GM21529 (cell line): ENCODE measurements around the gene SPATC1L.

Source experiments
- ATAC-seq: cut with Tn5 transposase; IDR thresholded peaks from one replicate; pipeline ENCODE4 v1.9.1; 2021; ENCODE audit not compliant: unreplicated experiment

SPATC1L gene

DNA sequence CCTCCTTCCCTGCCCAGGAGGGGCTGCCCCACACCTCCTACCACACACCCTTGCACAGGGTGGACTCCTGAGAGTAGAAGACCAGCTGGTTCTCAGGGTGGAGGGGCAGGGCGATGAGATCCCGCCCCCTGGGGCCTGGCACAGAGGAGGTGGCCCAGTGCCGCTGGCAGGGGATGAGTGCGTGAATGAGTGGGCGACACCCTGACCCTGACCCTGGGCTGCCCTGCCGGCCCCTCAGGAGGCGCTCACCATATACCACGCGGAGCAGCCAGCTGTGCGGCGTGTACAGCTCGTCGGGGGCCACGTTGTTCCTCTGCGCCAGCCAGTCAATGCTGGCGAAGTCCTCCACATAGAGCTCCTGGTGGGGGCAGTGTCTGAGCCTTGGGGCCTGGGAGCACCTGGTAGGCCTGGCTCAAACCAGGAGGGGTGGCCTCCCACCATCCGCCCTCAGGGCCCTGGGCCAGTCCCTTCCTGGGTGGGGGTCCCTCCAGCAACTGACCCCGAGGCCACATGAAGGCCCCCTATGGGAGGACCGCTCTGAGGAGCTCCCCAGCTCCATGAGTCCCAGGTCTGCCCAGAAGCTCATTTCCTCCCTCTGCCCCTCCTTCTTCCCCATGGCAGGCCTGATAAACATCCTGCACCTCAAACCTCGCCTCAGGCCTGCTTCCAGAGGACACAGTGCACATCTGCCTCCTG, 31.3 kb upstream of the SPATC1L start:
- ATAC-seq, result no peak

DNA sequence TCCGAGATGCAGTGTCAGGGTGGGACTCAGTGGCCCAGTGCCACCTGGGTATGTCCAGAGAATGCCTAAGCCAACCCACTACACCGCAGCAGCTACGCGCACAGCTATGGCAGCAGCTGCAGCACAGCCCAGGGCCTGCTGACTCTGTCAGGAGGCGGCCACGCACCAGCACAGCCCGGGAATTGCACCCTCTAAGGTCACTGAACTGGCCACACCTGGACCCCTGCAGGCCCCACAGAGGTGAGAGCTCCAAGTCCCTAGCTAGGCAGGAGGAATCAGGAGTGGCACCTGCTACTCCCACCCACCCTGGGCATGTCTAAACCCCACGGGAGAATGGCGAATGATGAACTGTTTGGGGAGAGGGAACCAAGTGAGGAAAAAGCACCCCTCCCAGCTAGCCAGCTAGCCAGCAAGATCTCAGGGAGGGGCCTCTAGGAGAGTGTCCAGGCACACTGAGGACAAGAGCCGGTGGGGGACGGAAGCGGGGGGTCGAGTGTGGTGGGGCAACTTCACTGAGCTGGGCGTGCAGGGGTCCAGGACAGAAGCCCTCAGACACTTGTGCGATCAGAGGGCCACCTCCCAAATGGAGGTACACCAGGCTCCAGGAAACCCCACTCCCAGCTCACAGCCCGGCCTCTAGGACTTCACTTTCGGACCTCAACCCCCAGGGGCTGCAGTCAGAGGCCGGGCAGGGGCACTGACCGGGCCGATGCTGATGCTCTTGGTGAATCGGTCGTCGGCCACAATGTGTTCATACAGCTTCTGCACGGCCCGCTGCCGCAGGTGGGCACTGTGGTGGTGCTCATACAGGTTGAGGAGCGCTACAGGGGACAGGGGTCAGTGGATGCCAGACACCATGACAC, 30.4 kb upstream of the SPATC1L start:
- ATAC-seq, result no peak

DNA sequence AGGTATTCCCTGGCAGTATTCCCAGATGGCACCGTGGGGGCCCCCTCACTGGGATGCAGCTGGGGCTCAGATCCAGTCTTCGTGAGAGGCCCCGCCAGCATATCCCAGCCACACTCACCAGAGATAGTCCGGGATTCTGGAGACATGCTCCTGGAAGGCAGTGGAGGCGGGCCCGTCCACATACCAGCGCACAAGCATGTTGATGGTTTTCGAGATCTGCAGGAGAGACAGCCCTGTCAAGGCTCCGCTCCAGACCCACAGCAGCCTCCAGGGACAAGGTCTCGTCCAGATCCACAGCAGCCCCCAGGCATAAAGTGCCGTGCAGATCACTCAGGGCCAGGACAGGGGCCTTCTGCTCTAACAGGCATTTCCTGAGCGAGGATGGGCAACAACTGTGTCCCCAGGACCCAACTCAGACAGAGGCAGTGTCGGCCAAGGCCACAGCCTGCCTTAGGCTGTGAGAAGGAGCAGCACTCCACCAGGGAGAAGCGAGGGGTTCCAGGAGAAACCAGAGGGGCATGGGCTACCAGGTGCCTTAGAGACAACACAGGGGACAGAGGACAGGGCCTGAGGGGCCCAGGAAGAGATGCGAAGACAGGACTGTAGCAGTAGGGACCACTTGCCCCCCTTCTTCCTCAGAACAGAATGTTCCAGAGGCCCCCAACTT, 29.5 kb upstream of the SPATC1L start:
- no peak for ATAC-seq

DNA sequence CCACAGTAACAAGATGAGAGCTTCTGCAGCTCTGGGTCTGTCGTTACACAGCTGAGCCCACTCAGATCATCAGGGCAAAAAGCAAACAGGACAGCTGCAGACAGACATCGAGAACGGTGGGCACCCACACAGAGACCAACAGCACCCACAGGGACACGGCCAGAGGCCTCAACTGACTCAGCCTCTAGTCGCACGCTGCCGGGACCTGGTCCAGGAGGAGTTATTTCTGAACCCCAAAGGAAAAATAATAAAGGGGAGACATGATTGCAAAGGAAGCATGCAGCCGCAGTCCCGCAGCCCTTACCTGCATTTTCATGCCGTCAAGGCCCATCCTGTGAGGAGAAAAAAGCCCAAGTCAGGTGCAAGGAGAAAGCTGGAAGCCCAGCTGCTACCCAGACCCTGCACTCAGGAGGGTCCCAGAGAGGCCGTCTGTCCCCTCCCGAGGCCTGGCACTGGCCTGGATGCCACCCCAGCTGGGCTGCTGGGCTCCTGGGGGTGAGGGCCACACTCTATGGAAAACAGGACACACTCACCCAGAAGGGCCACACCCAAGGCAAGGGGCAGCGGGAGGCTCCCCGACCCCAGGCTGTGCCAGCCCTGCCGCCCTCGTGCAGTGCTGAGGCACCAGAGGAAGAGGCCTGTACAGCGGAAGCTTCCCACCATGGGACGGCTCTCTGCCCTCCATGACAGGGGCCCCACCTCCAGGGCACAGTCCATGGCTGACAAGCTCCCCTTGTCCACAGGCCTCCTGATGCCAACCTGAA, 28.6 kb upstream of the SPATC1L start:
- ATAC-seq, result no peak

DNA sequence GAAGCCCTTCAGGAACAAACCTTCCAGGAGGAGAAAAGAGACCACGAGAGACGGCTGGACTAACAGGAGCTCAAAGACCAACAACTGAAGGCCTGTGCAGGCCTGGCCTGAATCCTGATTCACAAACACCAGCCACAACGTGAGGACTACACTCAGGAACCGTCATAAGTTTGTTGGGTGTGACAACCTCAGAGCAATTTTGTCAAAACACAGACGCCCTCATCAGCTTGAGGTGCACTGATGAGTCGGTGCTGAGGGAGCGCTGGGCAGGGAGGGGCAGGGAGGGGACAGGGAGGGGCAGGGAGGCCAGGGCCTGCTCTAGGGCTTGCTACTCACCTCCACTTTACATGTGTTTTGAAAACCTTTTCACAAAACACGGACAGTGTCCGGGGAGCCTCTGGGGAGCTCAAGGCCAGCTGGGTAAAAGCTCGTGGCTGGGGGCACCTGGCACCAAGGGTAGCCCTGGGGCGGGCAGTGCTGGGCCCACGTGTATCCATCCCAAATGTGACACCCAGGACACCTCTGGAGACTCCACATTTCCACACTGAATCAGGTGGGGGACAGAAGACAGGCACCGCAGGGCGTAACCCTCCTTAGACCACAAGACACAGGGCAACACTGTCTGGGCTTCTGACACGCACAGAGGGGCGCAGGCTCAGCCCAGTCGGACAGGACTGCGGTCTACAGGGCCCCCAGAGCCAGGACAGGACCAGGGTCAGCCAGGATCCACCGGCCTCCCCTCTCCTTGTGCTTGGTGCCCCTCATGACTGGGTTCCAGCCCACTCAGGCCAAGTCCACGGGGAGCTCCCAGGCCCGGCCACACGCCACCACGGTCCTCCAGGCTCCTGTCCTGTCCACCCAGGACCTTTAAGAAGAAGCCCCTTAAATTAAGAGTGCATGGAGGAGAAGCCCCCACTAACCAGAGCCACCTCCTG, 27.8 kb upstream of the SPATC1L start:
- no peak for ATAC-seq

DNA sequence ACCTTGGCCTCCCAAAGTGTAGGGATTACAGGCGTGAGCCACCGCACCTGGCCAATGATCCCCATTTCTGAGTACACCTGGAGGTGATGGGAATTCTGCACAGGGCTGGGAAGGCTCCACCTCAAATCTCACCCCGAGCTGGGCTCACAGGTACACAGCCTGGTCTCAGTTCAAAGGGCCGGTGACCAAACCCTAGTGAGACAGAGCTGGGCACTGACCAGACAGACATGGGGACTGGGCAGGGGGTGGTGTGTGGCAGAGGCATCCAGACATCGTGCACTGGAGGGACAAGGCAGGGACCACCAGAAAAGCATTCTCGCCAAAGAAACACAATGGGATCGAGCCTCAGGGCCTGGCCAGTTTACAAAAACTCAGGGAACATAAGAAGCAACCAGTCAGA, 27.1 kb upstream of the SPATC1L start:
- no peak for ATAC-seq

DNA sequence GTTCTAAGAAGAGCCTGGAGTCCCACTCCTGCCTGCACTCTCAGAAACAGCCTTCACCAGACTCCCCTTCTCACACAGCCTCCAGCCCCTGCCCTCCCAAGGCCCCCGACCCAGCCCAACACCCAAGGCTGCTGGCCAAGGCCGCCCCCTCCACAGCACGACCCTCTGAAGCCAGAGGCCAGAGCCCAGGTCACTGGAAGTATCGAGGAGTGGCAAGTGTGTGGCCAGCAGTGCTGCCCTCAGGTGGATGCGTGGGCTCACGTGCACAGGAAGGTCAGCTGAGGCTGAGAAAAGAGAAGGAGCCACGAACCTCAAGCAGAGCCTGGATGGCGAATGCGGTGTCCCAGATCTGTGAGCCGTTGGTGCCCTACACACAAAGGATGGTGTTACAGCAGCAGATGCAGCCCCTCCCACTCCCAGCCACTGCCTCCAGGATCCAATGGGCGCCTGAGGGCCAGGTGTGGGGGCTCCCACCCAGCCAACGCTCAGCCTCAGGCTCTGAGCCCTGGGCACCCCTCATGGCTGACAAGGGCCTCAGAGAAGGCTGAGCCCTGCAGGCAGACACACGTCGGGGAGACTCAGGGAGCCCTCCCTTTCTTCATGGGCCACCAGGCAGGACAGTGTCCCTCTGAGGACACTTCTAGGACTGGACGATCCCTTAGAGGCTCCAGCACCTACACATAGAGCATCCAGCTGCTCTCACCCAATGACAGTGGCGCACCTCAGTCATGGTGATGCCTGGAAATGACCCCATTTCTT, 26.3 kb upstream of the SPATC1L start:
- no peak for ATAC-seq

DNA sequence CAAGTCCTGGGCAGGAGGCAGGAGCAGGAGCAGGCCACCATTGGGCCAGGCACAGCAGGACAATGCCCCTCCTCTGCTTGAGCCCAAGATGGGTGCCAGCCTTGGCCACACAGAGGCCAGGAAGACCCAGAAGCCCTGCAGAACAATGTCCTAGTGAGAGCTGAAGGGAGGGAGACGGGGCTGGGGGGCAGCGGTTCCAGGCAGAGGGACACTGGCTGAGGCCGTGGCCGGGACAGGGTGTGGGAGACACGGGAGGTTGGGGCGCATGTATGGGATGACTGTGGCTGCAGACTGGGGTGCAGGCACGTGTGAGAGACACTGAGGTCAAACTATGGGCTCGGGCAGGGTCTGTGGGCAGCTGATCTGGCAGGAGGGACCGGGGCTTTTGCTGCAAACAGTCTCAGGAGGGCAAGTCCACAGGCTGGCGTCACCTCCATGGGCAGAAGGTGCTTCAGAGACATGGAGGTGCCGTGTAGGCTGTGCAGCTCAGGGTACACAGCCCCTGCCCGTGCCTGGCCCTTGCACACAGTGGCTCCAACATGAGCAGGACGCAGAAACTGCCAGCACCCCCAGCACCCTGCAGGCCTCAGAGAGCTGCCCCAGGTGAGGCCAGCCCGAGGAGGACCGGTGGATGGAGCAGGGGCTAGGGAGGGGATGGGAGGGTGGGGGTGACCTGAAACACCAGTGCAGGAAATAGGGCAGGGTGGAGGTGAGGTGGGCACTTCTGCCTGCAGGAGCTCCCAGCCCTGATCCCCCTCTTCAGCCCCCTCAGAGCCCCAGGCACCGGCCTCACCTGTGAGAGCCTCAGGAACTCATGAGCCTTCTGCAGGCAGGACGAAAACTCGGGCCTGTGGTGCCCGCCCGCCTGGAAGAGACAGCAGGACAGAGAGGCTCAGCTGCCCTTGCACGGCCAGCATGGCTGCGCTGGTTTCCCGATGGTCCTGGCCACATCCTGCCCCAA, 24.8 kb upstream of the SPATC1L start:
- ATAC-seq, result no peak

DNA sequence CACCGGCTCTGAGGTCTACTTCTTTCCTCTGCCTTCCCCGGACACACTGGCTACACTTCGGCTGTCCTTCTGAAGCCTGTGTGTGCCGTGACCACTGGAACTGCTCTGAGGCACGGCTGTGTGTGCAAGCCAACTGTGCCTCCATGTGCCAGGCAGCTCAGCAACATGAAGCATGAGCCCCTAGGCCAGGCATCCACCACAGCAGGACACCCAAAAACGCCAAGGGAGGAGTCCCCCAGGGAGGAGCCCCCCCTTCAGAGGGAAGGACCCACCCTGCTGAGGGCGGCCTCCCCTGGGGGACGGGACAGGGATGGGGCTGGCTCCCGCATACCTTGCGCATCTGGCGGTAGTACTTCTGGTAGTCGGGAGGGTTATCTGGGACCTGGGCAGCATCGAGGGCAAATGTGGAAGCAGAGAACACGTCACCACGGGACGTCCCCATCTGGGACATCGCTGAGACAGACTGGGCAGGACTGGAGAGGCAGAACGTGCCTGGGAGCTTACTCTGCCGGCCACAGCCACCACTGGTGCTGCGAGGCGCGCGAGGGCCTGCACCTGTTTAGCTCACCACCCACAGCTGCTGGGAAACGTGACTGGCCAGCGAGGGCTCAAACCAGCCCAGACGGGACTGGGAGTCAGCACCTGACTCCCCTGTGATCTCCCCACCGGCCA, 23.8 kb upstream of the SPATC1L start:
- no peak for ATAC-seq

DNA sequence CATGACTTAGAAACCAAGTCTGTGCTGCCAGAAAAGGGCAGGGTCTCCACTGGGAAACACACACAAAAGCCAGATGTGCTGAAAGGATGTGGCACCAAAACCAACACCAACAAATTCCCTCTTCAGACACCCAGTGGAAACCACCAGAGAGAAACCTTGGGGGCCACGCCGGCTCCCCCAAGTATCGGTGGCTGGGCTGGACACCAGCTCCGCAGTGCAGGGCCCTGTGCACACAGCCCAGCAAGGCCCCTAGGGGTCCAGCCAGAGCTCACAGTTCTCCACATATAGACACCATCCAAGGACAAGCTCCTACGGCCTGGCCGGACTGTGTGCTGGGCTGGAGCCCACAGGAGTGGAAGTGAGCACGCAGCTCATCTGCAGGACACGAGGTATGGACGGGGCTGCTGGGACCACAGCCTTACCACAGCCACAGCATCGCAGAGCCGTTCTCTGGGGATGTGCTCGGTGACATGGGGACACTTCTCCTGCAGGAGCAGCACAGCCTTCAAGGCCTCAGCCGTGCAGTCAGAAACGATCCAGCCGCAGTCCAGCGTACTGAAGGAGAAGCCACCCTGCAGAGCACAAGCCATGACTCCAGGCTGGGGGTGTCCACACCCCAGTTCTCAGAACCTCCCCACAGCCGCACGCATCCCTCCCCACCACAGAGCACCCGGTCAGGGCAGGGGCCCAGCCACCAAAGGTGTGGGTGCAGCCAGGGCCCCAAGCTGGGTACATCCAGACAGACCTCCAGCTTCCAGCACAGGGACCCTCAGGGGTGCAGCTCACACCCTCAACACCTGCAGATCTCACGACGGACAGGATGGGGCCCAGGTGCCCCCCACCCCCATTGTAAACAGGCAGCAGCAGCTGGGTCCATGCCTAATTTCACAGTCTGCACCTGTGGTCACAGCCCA, 23.0 kb upstream of the SPATC1L start:
- no peak for ATAC-seq

DNA sequence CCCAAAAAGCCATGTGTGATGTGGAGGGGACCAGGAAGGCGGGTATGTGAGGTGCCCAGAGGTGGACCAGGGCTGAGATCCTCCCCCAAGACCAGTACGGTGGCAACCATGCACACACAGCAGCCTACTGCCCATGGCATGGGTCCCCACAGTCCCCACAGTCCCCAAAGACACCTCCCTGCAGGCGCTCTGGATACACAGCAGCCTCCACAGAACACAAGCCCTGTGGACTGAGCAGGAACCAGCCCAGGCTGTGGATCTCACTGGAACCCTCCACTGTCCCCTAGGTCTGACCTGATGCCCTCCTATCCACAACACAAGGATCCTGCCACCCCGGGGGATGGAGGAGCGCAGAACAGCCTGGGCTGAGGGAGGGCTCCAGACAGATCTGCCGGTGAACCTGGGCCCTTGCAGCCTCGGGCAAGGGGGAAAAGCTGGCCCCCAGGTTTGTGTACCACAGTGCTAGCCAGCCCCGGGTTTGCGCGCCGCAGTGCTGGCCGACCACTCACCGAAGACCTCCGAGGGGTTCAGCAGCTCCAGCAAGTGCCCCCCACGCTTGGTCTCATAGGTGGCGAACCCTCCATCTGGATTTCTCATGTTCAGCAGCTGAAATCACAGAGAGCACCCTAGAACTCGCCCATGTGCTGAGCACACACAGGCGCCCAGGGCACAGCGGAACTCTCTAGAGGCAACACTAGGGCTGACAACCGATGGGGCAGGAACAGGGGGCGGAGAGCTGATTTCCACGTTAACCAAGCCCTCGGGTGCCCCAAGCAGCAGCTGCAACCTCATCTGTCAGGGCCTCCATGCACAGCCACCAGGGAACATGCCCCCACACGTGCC, 22.1 kb upstream of the SPATC1L start:
- ATAC-seq, result no peak

DNA sequence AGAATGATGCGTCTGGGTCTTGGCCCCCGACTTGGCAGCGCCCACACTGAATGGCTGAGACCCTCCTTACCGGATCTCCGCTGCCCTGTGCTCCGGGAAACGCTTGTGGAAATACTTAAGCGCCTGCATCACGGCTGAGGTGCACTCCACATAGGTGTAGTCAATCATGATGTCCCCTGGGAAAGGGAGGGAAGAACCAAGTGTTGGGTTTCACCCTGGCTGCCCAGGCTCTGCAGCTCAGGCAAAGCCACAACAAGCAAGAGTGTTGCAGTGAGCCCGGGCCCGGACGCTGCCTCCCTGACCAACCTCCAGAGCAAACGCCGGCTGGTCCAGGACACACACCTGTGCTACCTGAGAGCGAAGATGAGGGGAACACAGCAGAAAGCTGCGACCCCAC, 21.5 kb upstream of the SPATC1L start:
- no peak for ATAC-seq

DNA sequence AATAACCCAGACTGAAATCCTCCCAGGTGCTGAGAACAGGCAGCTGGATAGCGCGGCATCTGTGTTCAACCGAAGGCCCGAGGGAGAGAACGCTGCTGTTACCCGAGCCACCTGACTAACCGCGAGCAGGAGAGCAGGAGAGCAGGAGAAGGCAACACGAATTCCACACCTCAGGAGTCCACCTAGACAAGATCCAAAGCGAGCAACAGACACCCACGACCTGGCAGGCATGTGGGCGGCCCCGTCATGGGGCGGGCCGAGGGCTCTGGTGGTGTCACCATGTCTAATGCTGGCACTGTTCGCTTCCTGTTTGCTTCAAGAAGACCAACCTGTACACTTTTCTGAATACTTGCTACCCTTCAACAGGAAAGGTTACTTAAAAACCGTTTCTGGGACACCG, 20.9 kb upstream of the SPATC1L start:
- no peak for ATAC-seq

DNA sequence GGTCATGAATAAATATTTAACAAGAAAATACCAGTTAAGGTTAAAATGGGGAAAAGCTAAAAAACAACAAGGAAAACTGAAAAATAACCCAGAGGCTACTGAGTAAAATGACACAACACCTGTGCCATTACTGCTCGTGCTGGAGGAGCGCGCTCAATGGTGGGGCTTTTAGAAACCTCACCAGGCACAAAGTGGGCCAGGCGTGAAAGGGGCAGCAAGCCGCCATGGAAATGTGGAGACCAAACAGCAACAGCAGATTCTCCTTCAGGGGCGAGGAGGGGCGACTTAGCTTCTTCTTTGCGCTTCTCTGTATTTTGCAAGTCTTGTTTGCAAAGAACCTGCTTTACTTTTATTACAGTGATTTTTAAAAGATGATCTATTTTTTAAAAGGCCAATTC, 18.9 kb upstream of the SPATC1L start:
- ATAC-seq, result no peak

DNA sequence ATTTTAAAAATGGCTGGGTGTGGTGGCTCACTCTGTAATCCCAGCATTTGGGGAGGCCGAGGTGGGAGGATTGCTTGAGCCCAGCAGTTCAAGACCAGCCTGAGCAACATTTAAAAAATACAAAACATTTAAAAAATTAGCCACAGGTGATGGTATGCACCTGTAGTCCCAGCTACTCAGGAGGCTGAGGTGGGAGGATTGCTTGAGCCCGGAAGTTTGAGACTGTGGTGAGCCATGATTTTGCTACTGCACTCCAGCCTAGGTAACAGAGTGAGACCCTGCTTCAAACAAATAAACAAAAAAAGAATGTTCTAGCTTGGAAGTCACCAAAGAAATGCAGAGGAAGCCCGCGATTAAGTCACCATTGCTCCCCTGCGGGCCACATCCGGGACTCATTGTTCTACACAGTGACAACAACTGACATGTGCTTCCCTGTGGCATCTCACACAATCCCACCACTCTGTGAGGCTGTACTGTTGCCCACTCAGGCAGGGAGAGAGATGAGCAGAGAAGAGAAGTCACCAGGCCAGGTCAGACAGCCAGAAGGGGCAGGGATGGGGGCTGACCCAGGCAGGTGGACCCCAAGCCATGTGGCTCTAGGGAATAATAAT, 18.4 kb upstream of the SPATC1L start:
- no peak for ATAC-seq
